HepG2 (cell line): ENCODE data around the gene P2RY6. TPM values are rescaled to one million over a fixed set of nuclear protein-coding genes. Genes with fewer than 3 reads are reported as not detected.

Experiments used
- ATAC-seq: fragments of 200-7000 bp; cut with Tn5 transposase; 3 replicates; pipeline ENCODE4 v1.9.1; 2020; ENCODE audit warnings: mild to moderate bottlenecking, moderate library complexity
- BruUV-seq: library from RNA; stranded (reverse); fragments of 400-500 nt; replicated peaks from 2 replicates; lab custom pipeline; 2021; lab: Mats Ljungman, UMichigan
- CTCF ChIA-PET: fragments of 300-600 bp; formaldehyde crosslinking; extraction: SDS; loops from one replicate; lab custom pipeline; 2021; ENCODE audit warnings: low total read pairs, inconsistent platforms, low intra/inter-chr PET ratio; lab: Yijun Ruan, JAX
- POLR2A ChIA-PET: fragments of 350-600 bp; sonication (Branson Sonifier 250); formaldehyde crosslinking; loops from one replicate; lab custom pipeline; 2020; ENCODE audit warnings: antibody characterized with exemption, inconsistent platforms; lab: Yijun Ruan, JAX
- DNase-seq: peaks from one replicate; pipeline ENCODE4 v3.0.0-alpha.2; 2015; ENCODE audit warnings: low spot score
- FAIRE-seq: peaks from 3 replicates; lab custom pipeline; 2011; peaks lifted over from hg19 to GRCh38; lab: Jason Lieb, UNC
- H2AFZ ChIP-seq: one replicate; pipeline ENCODE4 v1.6.1; 2011; ENCODE audit warnings: low read length, inconsistent platforms
- H3K27ac ChIP-seq: fragments of 300-600 bp; 3 replicates; pipeline ENCODE4 v1.8.0; 2011; ENCODE audit warnings: mixed run types, mild to moderate bottlenecking, mixed read lengths, low read length, inconsistent platforms; ENCODE audit not compliant: insufficient read depth; ENCODE audit errors: extremely low read length
- H3K27me3 ChIP-seq, 2 experiments: fragments of 200-600 bp in 1 of 2; 2 replicates in 1 of 2; 3 replicates in 1 of 2; pipeline versions ENCODE4 v1.6.0 to v1.8.0; 2011; ENCODE audit warnings: low read length in 2 of 2, mild to moderate bottlenecking in 2 of 2, moderate library complexity in 2 of 2, inconsistent platforms in 1 of 2; ENCODE audit not compliant: insufficient read depth in 2 of 2, control insufficient read depth in 1 of 2
- H3K36me3 ChIP-seq, 2 experiments: fragments of 200-600 bp in 1 of 2; replicated peaks in 1 of 2; 2 replicates in 1 of 2; 3 replicates in 1 of 2; pipeline versions ENCODE4 v1.5.1 to v1.8.0; 2011; ENCODE audit warnings: low read length in 2 of 2, inconsistent platforms in 1 of 2; ENCODE audit not compliant: insufficient read depth in 2 of 2, control insufficient read depth in 1 of 2
- H3K4me1 ChIP-seq: 2 replicates; pipeline ENCODE4 v1.5.1; 2012; ENCODE audit warnings: low read length, inconsistent platforms; ENCODE audit not compliant: insufficient read depth
- H3K4me2 ChIP-seq: 2 replicates; pipeline ENCODE4 v1.6.0; 2011; ENCODE audit warnings: low read depth, low read length, inconsistent platforms
- H3K4me3 ChIP-seq, 3 experiments: fragments of 200-600 bp in 1 of 3; sonication (generic), shearing (Covaris generic) in 1 of 3; replicated peaks in 1 of 3; 2 replicates each; pipeline ENCODE4 v1.5.1; 2011 to 2016; ENCODE audit warnings: low read length in 3 of 3, inconsistent platforms in 2 of 3, low read depth in 2 of 3, mild to moderate bottlenecking in 2 of 3, control low read depth in 1 of 3, mixed read lengths in 1 of 3; ENCODE audit not compliant: insufficient read depth in 1 of 3
- H3K79me2 ChIP-seq: one replicate; pipeline ENCODE4 v1.6.1; 2011; ENCODE audit warnings: low read length, inconsistent platforms; ENCODE audit not compliant: insufficient read depth
- H3K9ac ChIP-seq: 2 replicates; pipeline ENCODE4 v1.6.0; 2011; ENCODE audit warnings: mild to moderate bottlenecking, low read depth, low read length, inconsistent platforms; ENCODE audit not compliant: insufficient read depth
- H3K9me3 ChIP-seq: 2 replicates; pipeline ENCODE4 v1.5.1; 2012; ENCODE audit warnings: mild to moderate bottlenecking, low read length
- H4K20me1 ChIP-seq: 2 replicates; pipeline ENCODE4 v1.6.0; 2011; ENCODE audit warnings: inconsistent platforms, mild to moderate bottlenecking, low read length, moderate library complexity; ENCODE audit not compliant: insufficient read depth
- FIP1L1 ChIP-seq: fragments of 200-400 bp; formaldehyde crosslinking; IDR thresholded peaks from 2 replicates; pipeline ENCODE4 v1.6.1; 2018; ENCODE audit warnings: low read depth, mild to moderate bottlenecking, low read length, moderate library complexity, borderline replicate concordance; ENCODE audit not compliant: insufficient read depth
- KAT7 ChIP-seq: IDR thresholded peaks from 2 replicates; pipeline ENCODE4 v1.6.1; 2018; ENCODE audit warnings: borderline replicate concordance, missing compliant biosample characterization
- MED13 ChIP-seq: sonication (generic); formaldehyde crosslinking; IDR thresholded peaks from 2 replicates; pipeline ENCODE4 v1.5.0; 2020; ENCODE audit warnings: missing genetic modification reagents
- NCOA5 ChIP-seq: sonication (generic); formaldehyde crosslinking; IDR thresholded peaks from 2 replicates; pipeline ENCODE4 v1.4.0; 2020; ENCODE audit warnings: missing genetic modification reagents
- NFKBIZ ChIP-seq: IDR thresholded peaks from 2 replicates; pipeline ENCODE4 v1.6.1; 2018; ENCODE audit warnings: missing genetic modification reagents, missing compliant biosample characterization
- NFRKB ChIP-seq: fragments of 450-650 bp; IDR thresholded peaks from 2 replicates; pipeline ENCODE4 v1.6.1; 2017
- REPIN1 ChIP-seq: sonication (generic); formaldehyde crosslinking; IDR thresholded peaks from 2 replicates; pipeline ENCODE4 v1.8.0; 2022; ENCODE audit warnings: missing genetic modification reagents, low read depth, mild to moderate bottlenecking, borderline replicate concordance
- ZFP82 ChIP-seq: sonication (generic); formaldehyde crosslinking; IDR thresholded peaks from 2 replicates; pipeline ENCODE4 v1.5.1; 2020; ENCODE audit warnings: mild to moderate bottlenecking, missing genetic modification reagents, borderline replicate concordance
- ZNF12 ChIP-seq: sonication (generic); formaldehyde crosslinking; IDR thresholded peaks from 2 replicates; pipeline ENCODE4 v1.5.0; 2020; ENCODE audit warnings: missing genetic modification reagents
- ZNF121 ChIP-seq: sonication (generic); formaldehyde crosslinking; IDR thresholded peaks from 2 replicates; pipeline ENCODE4 v1.5.0; 2020; ENCODE audit warnings: mild to moderate bottlenecking, missing genetic modification reagents
- ZNF543 ChIP-seq: sonication (generic); formaldehyde crosslinking; IDR thresholded peaks from 2 replicates; pipeline ENCODE4 v1.4.0; 2020; ENCODE audit warnings: mild to moderate bottlenecking, missing genetic modification reagents
- ZNF746 ChIP-seq: sonication (generic); formaldehyde crosslinking; IDR thresholded peaks from 2 replicates; pipeline ENCODE4 v1.8.0; 2022; ENCODE audit warnings: mild to moderate bottlenecking, missing genetic modification reagents
- WGBS: methylation state at CpG from one replicate; pipeline ENCODE4 v1.1.6; 2017; ENCODE audit warnings: low lambda C conversion rate; 5-methylcytosine and 5-hydroxymethylcytosine counted together
- in situ Hi-C: cut with HindIII; loops from 2 replicates; pipeline ENCODE4 v1.10.0; 2017; ENCODE audit warnings: low pct_unique_long_range_greater_than_20kb; ENCODE audit not compliant: extremely low pct_ligation_motif_present
- intact Hi-C: fragments of 100-400 bp; cut with micrococcal nuclease; formaldehyde crosslinking; loops from one replicate; pipeline ENCODE4 v1.10.0; 2022; ENCODE audit not compliant: unreplicated experiment
- polyA plus RNA-seq, 8 experiments: library from polyadenylated mRNA; depleted of rRNA in 3 of 8; stranded (reverse) in 7 of 8; unstranded in 1 of 8; fragments of >200 nt; fragmentation: Illumina TruSeq in 4 of 8; extraction: Trizol in 4 of 8; gene quantifications; 2 replicates each; pipeline versions ENCODE4 v1.2.1 to v1.2.3, GENCODE V29; 2011 to 2016; ENCODE audit warnings: low read depth in 4 of 8, missing spikeins in 1 of 8, mixed read lengths in 1 of 8; ENCODE audit not compliant: insufficient read depth in 1 of 8
- total RNA-seq, 5 experiments: library from RNA; depleted of rRNA; stranded (reverse); fragments of >200 nt; fragmentation: Illumina TruSeq; extraction: Trizol; gene quantifications; 2 replicates each; pipeline ENCODE4 v1.2.3, GENCODE V29; 2016; ENCODE audit warnings: low read depth in 1 of 5
- TF ChIP-seq, protein P1 (sequence below): IDR thresholded peaks from 2 replicates; pipeline ENCODE4 v1.6.1; 2016; ENCODE audit warnings: missing compliant biosample characterization, missing genetic modification reagents, borderline replicate concordance
- TF ChIP-seq, protein P2 (sequence below): sonication (generic); formaldehyde crosslinking; IDR thresholded peaks from 2 replicates; pipeline ENCODE4 v1.5.0; 2020; ENCODE audit warnings: missing genetic modification reagents, mild to moderate bottlenecking, borderline replicate concordance
- TF ChIP-seq, protein P3 (sequence below): sonication (generic); formaldehyde crosslinking; IDR thresholded peaks from 2 replicates; pipeline ENCODE4 v1.4.0; 2020; ENCODE audit warnings: missing genetic modification reagents
- TF ChIP-seq, protein P4 (sequence below): IDR thresholded peaks from 2 replicates; pipeline ENCODE4 v1.6.1; 2016; ENCODE audit warnings: low read depth, missing genetic modification reagents, missing compliant biosample characterization

The P2RY6 gene
- total and polyA plus RNA-seq, 2 of the 13 experiments (the other 11 are each of a cell fraction or from before 2014, with no cell fraction given), result 0.09 to 0.29 TPM

DNA sequence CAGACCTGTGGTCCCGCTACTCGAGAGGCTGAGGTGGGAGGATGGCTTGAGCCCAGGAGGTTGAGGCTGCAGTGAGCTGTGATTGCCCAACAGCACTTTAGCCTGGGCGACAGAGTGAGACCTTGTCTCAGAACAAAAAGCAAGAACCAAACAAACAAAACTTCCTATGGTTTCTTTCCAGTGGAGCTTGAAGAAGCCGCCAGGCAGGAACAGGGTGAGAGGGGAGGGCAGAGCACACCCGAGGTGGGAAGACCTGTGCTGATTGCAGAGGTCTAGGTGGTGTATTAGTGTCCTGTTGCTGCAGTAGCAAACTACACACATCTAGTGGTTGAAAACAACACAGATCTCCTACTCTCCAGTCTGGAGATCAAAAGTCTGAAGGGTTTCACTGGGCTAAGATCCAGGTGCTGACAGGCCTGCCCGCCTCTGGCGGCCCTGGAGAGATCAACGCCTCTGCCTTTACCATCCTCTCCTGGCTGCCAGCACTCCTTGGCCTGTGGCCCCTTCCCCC, 46.4 kb downstream of the P2RY6 start:
- H3K36me3 ChIP-seq, result peaks cover 4 to 15% of the 10 kb centered on the region in 2 experiments; a peak in 4 of 5 replicates
- no peak overlapping the region for H3K4me3 ChIP-seq
- ChIA-PET CTCF (no interaction called here), POLR2A (interaction anchor here (0.7 to 2.4 kb wide), 2 partner anchors 9 to 11 kb away, joined by 3 to 14 read pairs; no protein-coding TSS in a partner anchor)
- no peaks in the 10 kb centered on the region for H3K27me3 ChIP-seq
- no peak overlapping the region for H2AFZ ChIP-seq
- peak overlapping the region; percentile 60 for H3K27ac ChIP-seq
- no peak overlapping the region for H3K9ac ChIP-seq
- peaks cover 57% of the 10 kb centered on the region for H3K79me2 ChIP-seq
- FAIRE-seq (no peak), DNase-seq (no peak), ATAC-seq (no peak)
- BruUV-seq, result no TSS peak
- intact Hi-C loops (no loop called here), in situ Hi-C loops (no loop called here)
- H3K4me2 ChIP-seq, result no peak overlapping the region; the same call in 1 of the 2 replicates
- H3K4me1 ChIP-seq, result peaks cover 83% of the 10 kb centered on the region
- 65% methylated on average over 8 of the region's 8 CpGs for WGBS
- peaks cover 31% of the 10 kb centered on the region for H4K20me1 ChIP-seq
- H3K9me3 ChIP-seq, result no peaks in the 10 kb centered on the region
- TF ChIP-seq, protein P1, sequence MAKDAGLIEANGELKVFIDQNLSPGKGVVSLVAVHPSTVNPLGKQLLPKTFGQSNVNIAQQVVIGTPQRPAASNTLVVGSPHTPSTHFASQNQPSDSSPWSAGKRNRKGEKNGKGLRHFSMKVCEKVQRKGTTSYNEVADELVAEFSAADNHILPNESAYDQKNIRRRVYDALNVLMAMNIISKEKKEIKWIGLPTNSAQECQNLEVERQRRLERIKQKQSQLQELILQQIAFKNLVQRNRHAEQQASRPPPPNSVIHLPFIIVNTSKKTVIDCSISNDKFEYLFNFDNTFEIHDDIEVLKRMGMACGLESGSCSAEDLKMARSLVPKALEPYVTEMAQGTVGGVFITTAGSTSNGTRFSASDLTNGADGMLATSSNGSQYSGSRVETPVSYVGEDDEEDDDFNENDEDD, result no peak
- TF ChIP-seq NFRKB (no peak), FIP1L1 (no peak), ZNF12 (CRISPR knock-in tag) (peak; percentile 65; the same call in 1 of the 2 replicates), ZFP82 (CRISPR knock-in tag) (no peak), ZNF121 (CRISPR knock-in tag) (peak; percentile 61; the same call in 1 of the 2 replicates), NFKBIZ (CRISPR knock-in tag) (no peak), ZNF746 (CRISPR knock-in tag) (no peak), REPIN1 (CRISPR knock-in tag) (no peak), NCOA5 (no peak), MED13 (CRISPR knock-in tag) (no peak), ZNF543 (CRISPR knock-in tag) (no peak), KAT7 (CRISPR knock-in tag) (no peak)
- TF ChIP-seq, protein P2, sequence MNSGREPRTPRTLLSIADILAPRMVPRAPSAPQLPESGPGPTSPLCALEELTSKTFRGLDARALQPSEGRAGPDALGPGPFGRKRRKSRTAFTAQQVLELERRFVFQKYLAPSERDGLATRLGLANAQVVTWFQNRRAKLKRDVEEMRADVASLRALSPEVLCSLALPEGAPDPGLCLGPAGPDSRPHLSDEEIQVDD (CRISPR knock-in tag), result no peak
- TF ChIP-seq, protein P3, sequence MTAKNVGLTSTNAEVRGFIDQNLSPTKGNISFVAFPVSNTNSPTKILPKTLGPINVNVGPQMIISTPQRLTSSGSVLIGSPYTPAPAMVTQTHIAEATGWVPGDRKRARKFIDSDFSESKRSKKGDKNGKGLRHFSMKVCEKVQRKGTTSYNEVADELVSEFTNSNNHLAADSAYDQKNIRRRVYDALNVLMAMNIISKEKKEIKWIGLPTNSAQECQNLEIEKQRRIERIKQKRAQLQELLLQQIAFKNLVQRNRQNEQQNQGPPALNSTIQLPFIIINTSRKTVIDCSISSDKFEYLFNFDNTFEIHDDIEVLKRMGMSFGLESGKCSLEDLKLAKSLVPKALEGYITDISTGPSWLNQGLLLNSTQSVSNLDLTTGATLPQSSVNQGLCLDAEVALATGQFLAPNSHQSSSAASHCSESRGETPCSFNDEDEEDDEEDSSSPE (CRISPR knock-in tag), result no peak
- TF ChIP-seq, protein P4, sequence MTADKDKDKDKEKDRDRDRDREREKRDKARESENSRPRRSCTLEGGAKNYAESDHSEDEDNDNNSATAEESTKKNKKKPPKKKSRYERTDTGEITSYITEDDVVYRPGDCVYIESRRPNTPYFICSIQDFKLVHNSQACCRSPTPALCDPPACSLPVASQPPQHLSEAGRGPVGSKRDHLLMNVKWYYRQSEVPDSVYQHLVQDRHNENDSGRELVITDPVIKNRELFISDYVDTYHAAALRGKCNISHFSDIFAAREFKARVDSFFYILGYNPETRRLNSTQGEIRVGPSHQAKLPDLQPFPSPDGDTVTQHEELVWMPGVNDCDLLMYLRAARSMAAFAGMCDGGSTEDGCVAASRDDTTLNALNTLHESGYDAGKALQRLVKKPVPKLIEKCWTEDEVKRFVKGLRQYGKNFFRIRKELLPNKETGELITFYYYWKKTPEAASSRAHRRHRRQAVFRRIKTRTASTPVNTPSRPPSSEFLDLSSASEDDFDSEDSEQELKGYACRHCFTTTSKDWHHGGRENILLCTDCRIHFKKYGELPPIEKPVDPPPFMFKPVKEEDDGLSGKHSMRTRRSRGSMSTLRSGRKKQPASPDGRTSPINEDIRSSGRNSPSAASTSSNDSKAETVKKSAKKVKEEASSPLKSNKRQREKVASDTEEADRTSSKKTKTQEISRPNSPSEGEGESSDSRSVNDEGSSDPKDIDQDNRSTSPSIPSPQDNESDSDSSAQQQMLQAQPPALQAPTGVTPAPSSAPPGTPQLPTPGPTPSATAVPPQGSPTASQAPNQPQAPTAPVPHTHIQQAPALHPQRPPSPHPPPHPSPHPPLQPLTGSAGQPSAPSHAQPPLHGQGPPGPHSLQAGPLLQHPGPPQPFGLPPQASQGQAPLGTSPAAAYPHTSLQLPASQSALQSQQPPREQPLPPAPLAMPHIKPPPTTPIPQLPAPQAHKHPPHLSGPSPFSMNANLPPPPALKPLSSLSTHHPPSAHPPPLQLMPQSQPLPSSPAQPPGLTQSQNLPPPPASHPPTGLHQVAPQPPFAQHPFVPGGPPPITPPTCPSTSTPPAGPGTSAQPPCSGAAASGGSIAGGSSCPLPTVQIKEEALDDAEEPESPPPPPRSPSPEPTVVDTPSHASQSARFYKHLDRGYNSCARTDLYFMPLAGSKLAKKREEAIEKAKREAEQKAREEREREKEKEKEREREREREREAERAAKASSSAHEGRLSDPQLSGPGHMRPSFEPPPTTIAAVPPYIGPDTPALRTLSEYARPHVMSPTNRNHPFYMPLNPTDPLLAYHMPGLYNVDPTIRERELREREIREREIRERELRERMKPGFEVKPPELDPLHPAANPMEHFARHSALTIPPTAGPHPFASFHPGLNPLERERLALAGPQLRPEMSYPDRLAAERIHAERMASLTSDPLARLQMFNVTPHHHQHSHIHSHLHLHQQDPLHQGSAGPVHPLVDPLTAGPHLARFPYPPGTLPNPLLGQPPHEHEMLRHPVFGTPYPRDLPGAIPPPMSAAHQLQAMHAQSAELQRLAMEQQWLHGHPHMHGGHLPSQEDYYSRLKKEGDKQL (CRISPR knock-in tag), result no peak
